Measurements from ENCODE around the gene ANKRD42.

Gene ANKRD42

DNA sequence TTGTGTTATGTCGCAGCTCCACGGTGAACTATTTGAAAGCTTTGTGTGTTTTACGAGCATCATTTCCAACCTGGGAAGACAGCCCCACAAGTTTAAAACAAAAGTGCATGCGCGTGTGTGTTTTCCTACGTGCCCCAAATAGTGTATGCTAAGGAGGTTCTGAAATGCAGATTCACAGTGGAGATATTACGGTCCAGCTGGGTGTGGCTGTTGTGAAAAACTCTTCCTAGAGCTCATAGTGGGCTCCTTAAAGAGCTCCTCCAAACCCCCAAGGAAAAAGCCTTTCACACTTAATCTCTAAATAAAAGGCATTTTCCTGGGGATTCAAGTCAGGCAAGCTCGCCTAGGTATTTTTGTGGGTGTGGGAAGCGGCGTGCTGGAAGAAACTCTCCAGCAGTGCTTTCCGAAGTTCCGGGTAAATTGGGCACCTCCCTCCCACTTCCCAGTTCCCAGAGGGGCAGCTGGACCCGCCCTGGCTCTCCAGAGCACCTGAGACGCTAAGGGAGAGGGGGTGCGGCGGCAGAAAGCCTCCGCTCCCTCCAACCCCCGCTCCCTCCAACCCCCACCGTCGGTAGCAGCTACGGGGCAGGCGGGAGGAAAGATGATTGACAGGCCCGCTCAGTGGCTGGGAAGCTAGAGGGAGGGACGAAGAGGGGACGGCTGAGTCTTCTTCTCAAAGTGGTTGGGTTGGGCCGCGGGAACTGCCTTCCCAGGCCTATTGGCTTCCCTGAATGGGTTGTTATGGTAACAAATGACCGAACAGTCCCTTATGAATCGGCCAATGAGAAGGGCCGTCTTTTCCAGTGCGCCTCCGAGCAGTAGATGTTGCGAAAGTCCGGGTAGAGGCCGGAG lies 37.1 kb upstream of the ANKRD42 start:
- TF ChIP-seq POLR2AphosphoS5 (IDR thresholded peaks at IDR 0.05; ENCODE audit: low read depth) = no peak
- TF ChIP-seq, protein P1, sequence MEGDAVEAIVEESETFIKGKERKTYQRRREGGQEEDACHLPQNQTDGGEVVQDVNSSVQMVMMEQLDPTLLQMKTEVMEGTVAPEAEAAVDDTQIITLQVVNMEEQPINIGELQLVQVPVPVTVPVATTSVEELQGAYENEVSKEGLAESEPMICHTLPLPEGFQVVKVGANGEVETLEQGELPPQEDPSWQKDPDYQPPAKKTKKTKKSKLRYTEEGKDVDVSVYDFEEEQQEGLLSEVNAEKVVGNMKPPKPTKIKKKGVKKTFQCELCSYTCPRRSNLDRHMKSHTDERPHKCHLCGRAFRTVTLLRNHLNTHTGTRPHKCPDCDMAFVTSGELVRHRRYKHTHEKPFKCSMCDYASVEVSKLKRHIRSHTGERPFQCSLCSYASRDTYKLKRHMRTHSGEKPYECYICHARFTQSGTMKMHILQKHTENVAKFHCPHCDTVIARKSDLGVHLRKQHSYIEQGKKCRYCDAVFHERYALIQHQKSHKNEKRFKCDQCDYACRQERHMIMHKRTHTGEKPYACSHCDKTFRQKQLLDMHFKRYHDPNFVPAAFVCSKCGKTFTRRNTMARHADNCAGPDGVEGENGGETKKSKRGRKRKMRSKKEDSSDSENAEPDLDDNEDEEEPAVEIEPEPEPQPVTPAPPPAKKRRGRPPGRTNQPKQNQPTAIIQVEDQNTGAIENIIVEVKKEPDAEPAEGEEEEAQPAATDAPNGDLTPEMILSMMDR (IDR thresholded peaks at IDR 0.05; ENCODE audit: insufficient read depth, low read length) = no peak
- no peak for TF ChIP-seq SPI1 (IDR thresholded peaks at IDR 0.05; ENCODE audit: borderline replicate concordance, low read depth)
- TF ChIP-seq, protein P2, sequence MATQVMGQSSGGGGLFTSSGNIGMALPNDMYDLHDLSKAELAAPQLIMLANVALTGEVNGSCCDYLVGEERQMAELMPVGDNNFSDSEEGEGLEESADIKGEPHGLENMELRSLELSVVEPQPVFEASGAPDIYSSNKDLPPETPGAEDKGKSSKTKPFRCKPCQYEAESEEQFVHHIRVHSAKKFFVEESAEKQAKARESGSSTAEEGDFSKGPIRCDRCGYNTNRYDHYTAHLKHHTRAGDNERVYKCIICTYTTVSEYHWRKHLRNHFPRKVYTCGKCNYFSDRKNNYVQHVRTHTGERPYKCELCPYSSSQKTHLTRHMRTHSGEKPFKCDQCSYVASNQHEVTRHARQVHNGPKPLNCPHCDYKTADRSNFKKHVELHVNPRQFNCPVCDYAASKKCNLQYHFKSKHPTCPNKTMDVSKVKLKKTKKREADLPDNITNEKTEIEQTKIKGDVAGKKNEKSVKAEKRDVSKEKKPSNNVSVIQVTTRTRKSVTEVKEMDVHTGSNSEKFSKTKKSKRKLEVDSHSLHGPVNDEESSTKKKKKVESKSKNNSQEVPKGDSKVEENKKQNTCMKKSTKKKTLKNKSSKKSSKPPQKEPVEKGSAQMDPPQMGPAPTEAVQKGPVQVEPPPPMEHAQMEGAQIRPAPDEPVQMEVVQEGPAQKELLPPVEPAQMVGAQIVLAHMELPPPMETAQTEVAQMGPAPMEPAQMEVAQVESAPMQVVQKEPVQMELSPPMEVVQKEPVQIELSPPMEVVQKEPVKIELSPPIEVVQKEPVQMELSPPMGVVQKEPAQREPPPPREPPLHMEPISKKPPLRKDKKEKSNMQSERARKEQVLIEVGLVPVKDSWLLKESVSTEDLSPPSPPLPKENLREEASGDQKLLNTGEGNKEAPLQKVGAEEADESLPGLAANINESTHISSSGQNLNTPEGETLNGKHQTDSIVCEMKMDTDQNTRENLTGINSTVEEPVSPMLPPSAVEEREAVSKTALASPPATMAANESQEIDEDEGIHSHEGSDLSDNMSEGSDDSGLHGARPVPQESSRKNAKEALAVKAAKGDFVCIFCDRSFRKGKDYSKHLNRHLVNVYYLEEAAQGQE (IDR thresholded peaks at IDR 0.05; ENCODE audit: insufficient replicate concordance, low read depth) = no peak
- TF ChIP-seq GABPA (IDR thresholded peaks at IDR 0.05; ENCODE audit: low read depth) = no peak
- H3K27ac ChIP-seq (replicated peaks) = peak overlapping the region; percentile 81
- no peaks in the 10 kb centered on the region for H3K27me3 ChIP-seq (ENCODE audit: insufficient read depth, poor library complexity, severe bottlenecking)
- DNase-seq (ENCODE audit: low read depth in 1 of 2, low spot score in 1 of 2) = peak; percentile 99
- H3K4me3 ChIP-seq (replicated peaks; ENCODE audit: insufficient read depth, low read length) = peak overlapping the region; percentile 59

DNA sequence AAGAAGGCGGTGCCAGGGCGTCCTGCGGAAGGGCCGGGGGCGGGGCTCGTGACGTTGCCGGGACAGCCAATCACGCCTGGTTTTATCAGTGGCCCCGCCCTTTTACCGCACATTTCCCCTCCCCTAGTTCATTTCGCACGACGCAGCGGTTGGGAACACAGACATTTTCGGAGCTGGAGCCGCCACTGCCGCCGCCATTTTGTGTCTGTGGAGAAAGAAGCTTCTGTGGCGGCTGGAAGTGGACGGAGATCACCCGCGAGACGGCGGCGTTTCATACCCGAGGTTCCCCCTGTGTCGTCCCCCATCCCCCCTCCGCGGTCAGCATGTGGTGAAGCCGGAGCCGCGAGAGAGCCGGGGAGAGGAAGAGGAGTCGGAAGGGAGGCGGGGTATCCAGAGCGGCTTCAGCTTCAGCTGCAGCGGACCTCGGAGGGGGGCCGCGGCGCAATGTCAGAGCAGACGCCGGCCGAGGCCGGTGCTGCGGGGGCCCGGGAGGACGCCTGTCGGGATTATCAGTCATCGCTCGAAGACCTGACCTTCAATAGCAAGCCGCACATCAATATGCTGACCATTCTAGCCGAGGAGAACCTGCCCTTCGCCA lies 36.4 kb upstream of the ANKRD42 start, which contains the start of gene PCF11:
Gene PCF11 (plus strand): TSS at position 136 of the 598 bp plus-strand sequence. CDS start 309 bp downstream, at position 445.
- peak within 1 kb of the TSS; percentile 99 for H3K27ac ChIP-seq (replicated peaks)
- TF ChIP-seq POLR2AphosphoS5 (IDR thresholded peaks at IDR 0.05; ENCODE audit: low read depth) (peak; percentile 89), GABPA (IDR thresholded peaks at IDR 0.05; ENCODE audit: low read depth) (no peak)
- TF ChIP-seq, protein P2 (IDR thresholded peaks at IDR 0.05; ENCODE audit: insufficient replicate concordance, low read depth) = peak; percentile 66
- DNase-seq (ENCODE audit: low read depth in 1 of 2, low spot score in 1 of 2) = no peak
- H3K4me3 ChIP-seq (replicated peaks; ENCODE audit: insufficient read depth, low read length) = peak within 1 kb of the TSS; percentile 76
- no peaks in the 10 kb centered on the region for H3K27me3 ChIP-seq (ENCODE audit: insufficient read depth, poor library complexity, severe bottlenecking)

GRCh38 chr11:83157594-83158356 lies 35.7 kb upstream of the ANKRD42 start:
- Histone ChIP-seq H3K27me3 (ENCODE audit: insufficient read depth, poor library complexity, severe bottlenecking) (no peaks in the 10 kb centered on the region), H3K27ac (replicated peaks) (peak overlapping the region; percentile 99), H3K4me3 (replicated peaks; ENCODE audit: insufficient read depth, low read length) (peak overlapping the region; percentile 76)
- DNase-seq (ENCODE audit: low read depth in 1 of 2, low spot score in 1 of 2) = peak; percentile 71 to 82
- TF ChIP-seq SPI1 (IDR thresholded peaks at IDR 0.05; ENCODE audit: borderline replicate concordance, low read depth) = peak; percentile 94
- TF ChIP-seq, protein P1 (IDR thresholded peaks at IDR 0.05; ENCODE audit: insufficient read depth, low read length) = no peak
- TF ChIP-seq POLR2AphosphoS5 (IDR thresholded peaks at IDR 0.05; ENCODE audit: low read depth) = peak; percentile 59
- peak; percentile 52; the same call in 1 of the 2 replicates for TF ChIP-seq GABPA (IDR thresholded peaks at IDR 0.05; ENCODE audit: low read depth)
